ENCODE measurements around the gene ARHGAP9.

Gene ARHGAP9

GRCh38 chr12:57475271-57476161, 4.2 kb downstream of the ARHGAP9 start:
- no peak for TF ChIP-seq CTCF (conservative IDR thresholded peaks at IDR 0.05; ENCODE audit: control insufficient read depth, insufficient read depth, low read depth, low read length)
- H3K4me3 ChIP-seq (ENCODE audit: control insufficient read depth, low read depth, low read length) = no peak overlapping the region
- peak; percentile 21 for DNase-seq (ENCODE audit: low read depth)

GRCh38 chr12:57474862-57475261, 4.8 kb downstream of the ARHGAP9 start:
- no peak for DNase-seq (ENCODE audit: low read depth)
- no peak overlapping the region for H3K4me3 ChIP-seq (ENCODE audit: control insufficient read depth, low read depth, low read length)
- no peak for TF ChIP-seq CTCF (conservative IDR thresholded peaks at IDR 0.05; ENCODE audit: control insufficient read depth, insufficient read depth, low read depth, low read length)

DNA sequence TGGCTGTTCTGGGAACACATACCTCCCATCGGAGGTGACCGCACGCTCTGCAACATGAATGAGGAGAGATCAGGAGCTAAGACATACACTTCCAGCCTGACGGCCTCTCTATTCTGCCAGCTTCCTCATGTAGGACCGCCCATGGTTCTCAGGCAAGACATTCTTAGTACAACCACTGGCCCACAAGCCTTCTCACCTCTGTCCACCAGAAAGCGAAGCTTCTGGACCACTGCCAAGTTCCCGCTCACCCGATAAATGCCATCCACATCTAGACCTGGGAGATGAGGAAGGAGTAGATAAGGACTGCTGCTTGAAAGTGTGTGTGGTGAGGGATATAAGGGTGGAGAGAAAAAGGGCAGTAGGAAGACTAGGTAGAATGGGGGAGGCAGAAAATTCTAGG, 5.2 kb downstream of the ARHGAP9 start:
- no peak overlapping the region for H3K4me3 ChIP-seq (ENCODE audit: control insufficient read depth, low read depth, low read length)
- DNase-seq (ENCODE audit: low read depth) = no peak
- no peak for TF ChIP-seq CTCF (conservative IDR thresholded peaks at IDR 0.05; ENCODE audit: control insufficient read depth, insufficient read depth, low read depth, low read length)

DNA sequence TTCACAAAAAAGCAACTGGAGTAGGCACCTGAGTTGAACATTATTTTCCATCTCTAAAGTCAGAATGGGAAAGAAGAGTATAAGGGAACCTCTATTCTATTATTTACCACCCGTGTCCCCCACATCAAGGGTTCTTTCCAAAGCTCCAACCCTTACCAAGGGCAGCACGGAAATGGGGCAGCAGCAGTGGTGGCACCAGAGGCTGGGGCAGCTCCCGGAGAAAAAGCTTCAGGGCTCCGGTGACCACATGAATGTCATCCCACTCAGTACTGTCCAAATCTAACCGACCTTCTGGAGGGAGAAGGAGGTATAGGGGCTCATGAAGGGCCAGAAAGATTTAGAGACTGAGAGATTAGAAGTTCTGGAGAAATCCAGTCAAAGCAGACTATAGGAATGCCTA, 5.8 kb downstream of the ARHGAP9 start:
- no peak for DNase-seq (ENCODE audit: low read depth)
- TF ChIP-seq CTCF (conservative IDR thresholded peaks at IDR 0.05; ENCODE audit: control insufficient read depth, insufficient read depth, low read depth, low read length) = no peak
- H3K4me3 ChIP-seq (ENCODE audit: control insufficient read depth, low read depth, low read length) = no peak overlapping the region

DNA sequence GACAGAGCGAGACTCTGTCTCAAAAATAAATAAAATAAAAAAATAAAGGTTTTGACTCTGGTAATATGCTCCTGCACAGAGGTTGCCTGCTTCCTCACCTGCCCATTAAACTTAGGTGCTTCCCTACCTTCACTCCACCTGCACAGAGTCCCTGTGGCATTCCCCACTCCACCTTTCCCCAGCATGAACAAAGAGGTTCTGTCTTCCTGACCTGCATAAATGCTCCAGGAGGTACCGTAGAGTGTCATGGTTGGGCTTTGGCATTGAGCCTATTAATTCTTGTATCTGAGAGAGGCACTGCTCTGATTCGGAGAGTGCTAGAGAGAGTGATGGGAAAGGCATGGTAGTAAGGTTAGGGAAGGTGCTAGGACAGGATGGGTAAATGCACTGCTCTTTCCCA, 6.3 kb downstream of the ARHGAP9 start:
- no peak for DNase-seq (ENCODE audit: low read depth)
- no peak for TF ChIP-seq CTCF (conservative IDR thresholded peaks at IDR 0.05; ENCODE audit: control insufficient read depth, insufficient read depth, low read depth, low read length)
- H3K4me3 ChIP-seq (ENCODE audit: control insufficient read depth, low read depth, low read length) = no peak overlapping the region

DNA sequence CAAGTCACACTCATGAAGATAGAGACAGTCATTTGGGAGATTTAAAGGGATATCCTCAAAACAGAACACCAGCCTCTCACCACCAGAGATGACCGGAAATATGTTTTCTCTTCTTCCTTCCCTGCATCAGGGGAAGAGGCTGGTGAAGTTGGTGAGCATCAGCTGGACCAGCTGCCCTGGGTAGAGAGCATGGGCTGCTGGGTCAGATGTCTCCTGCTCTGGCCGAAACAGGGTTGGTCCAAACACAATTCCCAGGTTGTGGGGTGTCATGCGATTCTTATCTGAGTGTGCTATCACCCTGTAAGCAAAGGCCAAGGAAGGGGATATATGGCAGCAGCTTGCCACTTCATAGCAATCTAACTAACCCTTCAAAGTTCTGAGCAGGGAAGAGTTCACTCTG, 7.3 kb downstream of the ARHGAP9 start:
- no peak overlapping the region for H3K4me3 ChIP-seq (ENCODE audit: control insufficient read depth, low read depth, low read length)
- no peak for DNase-seq (ENCODE audit: low read depth)
- TF ChIP-seq CTCF (conservative IDR thresholded peaks at IDR 0.05; ENCODE audit: control insufficient read depth, insufficient read depth, low read depth, low read length) = no peak
